Large intestine (tissue), 3 donors: Measurements from ENCODE around the gene RAB6A. TPM values are rescaled to one million over a fixed set of nuclear protein-coding genes. Genes with fewer than 3 reads are reported as not detected.
"Not testable (repeated sequence)": the region's sequence is repeated elsewhere in the genome, so short reads cannot be mapped to it uniquely, and the experiment has no call there.

Experiments used
- DNase-seq, 2 donors: peaks; one replicate each; pipeline versions ENCODE4 v3.0.0 to v3.0.0-alpha.2; 2013
- H3K27ac ChIP-seq: one replicate; pipeline ENCODE4 v1.5.1; 2013; ENCODE audit warnings: low read length
- H3K27me3 ChIP-seq: 2 replicates; pipeline ENCODE4 v1.6.1; 2013; ENCODE audit warnings: low read length; ENCODE audit not compliant: control insufficient read depth, insufficient read depth
- H3K36me3 ChIP-seq: 2 replicates; pipeline ENCODE4 v1.6.1; 2013; ENCODE audit warnings: low read length; ENCODE audit not compliant: control insufficient read depth, insufficient read depth
- H3K4me1 ChIP-seq: one replicate; pipeline ENCODE4 v1.6.1; 2013; ENCODE audit warnings: low read length; ENCODE audit not compliant: control insufficient read depth, insufficient read depth
- H3K4me3 ChIP-seq: one replicate; pipeline ENCODE4 v1.5.1; 2013; ENCODE audit warnings: low read length
- H3K9me3 ChIP-seq: one replicate; pipeline ENCODE4 v1.6.1; 2013; ENCODE audit warnings: mild to moderate bottlenecking, low read depth, low read length, moderate library complexity; ENCODE audit not compliant: control insufficient read depth
- WGBS: methylation state at CpG from one replicate; pipeline ENCODE4 v1.1.5; 2013; ENCODE audit warnings: low lambda C conversion rate; ENCODE audit not compliant: insufficient coverage; 5-methylcytosine and 5-hydroxymethylcytosine counted together
- polyA plus RNA-seq: library from polyadenylated mRNA; unstranded; fragments of 120-200 nt; gene quantifications from one replicate; pipeline ENCODE4 v1.2.1, GENCODE V29; 2013

Gene RAB6A
- polyA plus RNA-seq, 1 donor, result 111 TPM

- Histone ChIP-seq H3K27me3 (no peaks in the 10 kb centered on the region), H3K27ac (no peak overlapping the region), H3K9me3 (no peaks in the 10 kb centered on the region), H3K4me1 (peaks cover 4% of the 10 kb centered on the region), H3K4me3 (no peak overlapping the region), H3K36me3 (peaks cover 15% of the 10 kb centered on the region)
- DNase-seq, result no peak
Measured at GRCh38 chr11:73792584-73792983, 31.7 kb upstream of the RAB6A start.

GRCh38 chr11:73789279-73789670, 28.4 kb upstream of the RAB6A start:
- peaks cover 5% of the 10 kb centered on the region for H3K4me1 ChIP-seq
- H3K36me3 ChIP-seq, result peaks cover 2% of the 10 kb centered on the region
- peak; percentile 16 to 63 for DNase-seq
- no peak overlapping the region for H3K4me3 ChIP-seq
- 50% methylated on average over 1 of the region's 5 CpGs for WGBS
- no peaks in the 10 kb centered on the region for H3K9me3 ChIP-seq
- H3K27me3 ChIP-seq, result no peaks in the 10 kb centered on the region
- peak overlapping the region; percentile 92 for H3K27ac ChIP-seq

- peak; percentile 93 to 98 for DNase-seq
- H3K4me3 ChIP-seq, result peak within 1 kb of the TSS; percentile 81
- no CpG with 5 or more reads among the region's 44 CpGs for WGBS
- peak within 1 kb of the TSS; percentile 92 for H3K27ac ChIP-seq
- H3K36me3 ChIP-seq, result peaks cover 2% of the 10 kb centered on the region
- no peaks in the 10 kb centered on the region for H3K27me3 ChIP-seq
- H3K4me1 ChIP-seq, result peaks cover 17% of the 10 kb centered on the region
- no peaks in the 10 kb centered on the region for H3K9me3 ChIP-seq
Measured at GRCh38 chr11:73787643-73788558, 27.0 kb upstream of the RAB6A start, which contains the start of gene MRPL48. MRPL48 (plus strand) TSS chr11:73787874; CDS start chr11:73787972, 98 bp downstream.

GRCh38 chr11:73787051-73787642, 26.3 kb upstream of the RAB6A start:
- Histone ChIP-seq H3K36me3 (peaks cover under 1% of the 10 kb centered on the region), H3K27me3 (no peaks in the 10 kb centered on the region), H3K4me1 (peaks cover 17% of the 10 kb centered on the region), H3K27ac (peak overlapping the region; percentile 92), H3K4me3 (peak overlapping the region; percentile 81), H3K9me3 (no peaks in the 10 kb centered on the region)
- DNase-seq, result no peak
- 51% methylated on average over 2 of the region's 17 CpGs for WGBS

- not testable (repeated sequence) for H3K27me3 ChIP-seq, DNase-seq, H3K36me3 ChIP-seq, H3K9me3 ChIP-seq, H3K4me3 ChIP-seq, H3K27ac ChIP-seq
- H3K4me1 ChIP-seq, result peaks cover 17% of the 10 kb centered on the region
Measured at GRCh38 chr11:73785467-73785866, 24.6 kb upstream of the RAB6A start.

- no peaks in the 10 kb centered on the region for H3K9me3 ChIP-seq
- H3K4me3 ChIP-seq, result no peak overlapping the region
- no peaks in the 10 kb centered on the region for H3K27me3 ChIP-seq
- H3K27ac ChIP-seq, result no peak overlapping the region
- WGBS, result no CpG with 5 or more reads among the region's 1 CpG
- no peak for DNase-seq
- no peaks in the 10 kb centered on the region for H3K36me3 ChIP-seq
- peaks cover 20% of the 10 kb centered on the region for H3K4me1 ChIP-seq
Measured at GRCh38 chr11:73784734-73785133, 23.9 kb upstream of the RAB6A start.

GRCh38 chr11:73784080-73784634, 23.3 kb upstream of the RAB6A start:
- no peaks in the 10 kb centered on the region for H3K36me3 ChIP-seq
- no peak overlapping the region for H3K4me3 ChIP-seq
- no peaks in the 10 kb centered on the region for H3K9me3 ChIP-seq
- no peak for DNase-seq
- WGBS, result 100% methylated on average over 1 of the region's 6 CpGs
- peak overlapping the region; percentile 82 for H3K27ac ChIP-seq
- peaks cover 19% of the 10 kb centered on the region for H3K4me1 ChIP-seq
- no peaks in the 10 kb centered on the region for H3K27me3 ChIP-seq

GRCh38 chr11:73783483-73784020, 22.7 kb upstream of the RAB6A start:
- peak; percentile 42 to 70 for DNase-seq

GRCh38 chr11:73781303-73781702, 20.4 kb upstream of the RAB6A start:
- Histone ChIP-seq H3K9me3 (no peaks in the 10 kb centered on the region), H3K36me3 (no peaks in the 10 kb centered on the region), H3K4me1 (peaks cover 15% of the 10 kb centered on the region), H3K27me3 (no peaks in the 10 kb centered on the region), H3K4me3 (no peak overlapping the region), H3K27ac (no peak overlapping the region)
- WGBS, result 90% methylated on average over 5 of the region's 6 CpGs
- DNase-seq, result no peak

More at GRCh38 chr11:73783483-73784020, 22.7 kb upstream of the RAB6A start:
- H3K27me3 ChIP-seq, result no peaks in the 10 kb centered on the region
- WGBS, result 60% methylated on average over 1 of the region's 5 CpGs
- no peak overlapping the region for H3K4me3 ChIP-seq
- H3K36me3 ChIP-seq, result no peaks in the 10 kb centered on the region
- H3K9me3 ChIP-seq, result no peaks in the 10 kb centered on the region
- H3K4me1 ChIP-seq, result peaks cover 15% of the 10 kb centered on the region
- peak overlapping the region; percentile 82 for H3K27ac ChIP-seq

- H3K9me3 ChIP-seq, result peaks cover 7% of the 10 kb centered on the region
- DNase-seq, result peak; percentile 99 to 100
- peak overlapping the region; percentile 59 for H3K4me3 ChIP-seq
- peaks cover 15% of the 10 kb centered on the region for H3K4me1 ChIP-seq
- H3K27ac ChIP-seq, result peak overlapping the region; percentile 99
- no peaks in the 10 kb centered on the region for H3K27me3 ChIP-seq
- no CpG with 5 or more reads among the region's 30 CpGs for WGBS
- H3K36me3 ChIP-seq, result no peaks in the 10 kb centered on the region
Measured at GRCh38 chr11:73779084-73779902, 18.4 kb upstream of the RAB6A start.
